K562 (cell line): ENCODE data around the gene TMPO. TPM values are rescaled to one million over a fixed set of nuclear protein-coding genes. Genes with fewer than 3 reads are reported as not detected.

Experiments used
- ARID3B ChIP-seq: fragments of 250-450 bp; sonication (Bioruptor Pico); IDR thresholded peaks from 2 replicates; pipeline ENCODE4 v1.4.0; 2020; ENCODE audit warnings: borderline replicate concordance
- CHD7 ChIP-seq: fragments of 200-600 bp; sonication (generic); IDR thresholded peaks from one replicate; pipeline ENCODE4 v1.6.1; 2012; ENCODE audit warnings: mild to moderate bottlenecking, low read depth, low read length, inconsistent platforms
- EWSR1 ChIP-seq: fragments of 450-650 bp; IDR thresholded peaks from 2 replicates; pipeline ENCODE4 v1.6.1; 2018; ENCODE audit warnings: borderline replicate concordance, mild to moderate bottlenecking, low read depth, moderate library complexity; ENCODE audit not compliant: partially characterized antibody
- HMG20B ChIP-seq: fragments of 250-450 bp; sonication (Bioruptor Pico); IDR thresholded peaks from 2 replicates; pipeline ENCODE4 v1.5.0; 2021; ENCODE audit warnings: mild to moderate bottlenecking
- KAT2B ChIP-seq: IDR thresholded peaks from one replicate; pipeline ENCODE4 v1.6.1; 2012; ENCODE audit warnings: low read depth, mild to moderate bottlenecking, control low read depth, inconsistent platforms, low read length, moderate library complexity
- KDM4B ChIP-seq, 2 experiments: fragments of 450-650 bp in 1 of 2; sonication (generic) in 1 of 2; IDR thresholded peaks; 2 replicates each; pipeline ENCODE4 v1.6.1; 2016 to 2017; ENCODE audit warnings: borderline replicate concordance in 2 of 2, antibody characterized with exemption in 1 of 2, low read depth in 1 of 2, mild to moderate bottlenecking in 1 of 2
- KLF10 ChIP-seq: fragments of 250-450 bp; sonication (Bioruptor Pico); IDR thresholded peaks from 2 replicates; pipeline ENCODE4 v1.6.1; 2021; ENCODE audit warnings: matching md5 sums
- PHF8 ChIP-seq: fragments of 200-600 bp; sonication (generic); IDR thresholded peaks from 2 replicates; pipeline ENCODE4 v1.6.1; 2012; ENCODE audit warnings: mixed run types, mild to moderate bottlenecking, inconsistent platforms, low read length, moderate library complexity, borderline replicate concordance
- PML ChIP-seq: IDR thresholded peaks from 2 replicates; pipeline ENCODE4 v1.6.1; 2012; ENCODE audit warnings: low read length, inconsistent platforms
- TAL1 ChIP-seq: fragments of 450-650 bp; IDR thresholded peaks from 2 replicates; pipeline ENCODE4 v1.6.1; 2016; ENCODE audit warnings: mild to moderate bottlenecking
- YY1 ChIP-seq, 3 experiments: IDR thresholded peaks; 2 replicates each; pipeline ENCODE4 v1.6.1; 2011; ENCODE audit warnings: low read length in 2 of 3, mild to moderate bottlenecking in 2 of 3, moderate library complexity in 2 of 3, borderline replicate concordance in 1 of 3, control low read depth in 1 of 3, low read depth in 1 of 3; ENCODE audit not compliant: insufficient read depth in 3 of 3, insufficient replicate concordance in 2 of 3, control insufficient read depth in 1 of 3, insufficient read length in 1 of 3; ENCODE audit errors: extremely low read depth in 1 of 3
- ZNF384 ChIP-seq: IDR thresholded peaks from 2 replicates; pipeline ENCODE4 v1.6.1; 2012; ENCODE audit warnings: low read depth, low read length, improper control_type of control experiment
- ZNF431 ChIP-seq: sonication (generic); formaldehyde crosslinking; IDR thresholded peaks from 2 replicates; pipeline ENCODE4 v1.8.0; 2022; ENCODE audit warnings: mild to moderate bottlenecking, missing genetic modification reagents
- ZNF695 ChIP-seq: fragments of 450-650 bp; formaldehyde crosslinking; IDR thresholded peaks from 2 replicates; pipeline ENCODE4 v1.4.0; 2020; ENCODE audit warnings: mild to moderate bottlenecking, moderate library complexity
- polyA plus RNA-seq, 8 experiments: library from polyadenylated mRNA; depleted of rRNA in 4 of 8; stranded (reverse) in 5 of 8; unstranded in 3 of 8; fragments of >200 nt; fragmentation: Nextera tagmentation in 2 of 8; fragmentation: Illumina TruSeq in 1 of 8; extraction: Ambion mirVana in 2 of 8; extraction: Trizol in 1 of 8; gene quantifications; 2 replicates each; pipeline versions ENCODE4 v1.2.1 to v1.2.3, GENCODE V29; 2011 to 2014; ENCODE audit warnings: inconsistent platforms in 1 of 8, missing spikeins in 1 of 8
- total RNA-seq, 7 experiments: library from RNA; depleted of rRNA in 6 of 7; stranded (reverse); fragments of >200 nt in 6 of 7; fragmentation: Illumina TruSeq in 2 of 7; extraction: Trizol in 2 of 7; gene quantifications; 2 replicates each; pipeline versions ENCODE4 v1.2.1 to v1.2.3, GENCODE V29; 2011 to 2021; ENCODE audit warnings: low replicate concordance in 1 of 7

Gene TMPO
- total and polyA plus RNA-seq, 9 of the 15 experiments (the other 6 are each of a cell fraction or from before 2014, with no cell fraction given): 62.1 to 263 (median 182) TPM

- TF ChIP-seq CHD7 (no peak), YY1 (IDR thresholded peaks at IDR 0.05; ENCODE audit: borderline replicate concordance in 1 of 3, control insufficient read depth in 1 of 3, extremely low read depth in 1 of 3, insufficient read depth in 3 of 3, insufficient read length in 1 of 3, insufficient replicate concordance in 2 of 3, low read depth in 1 of 3, low read length in 2 of 3) (peak; percentile 87 to 98 (median 95)), KLF10 (CRISPR knock-in tag) (no peak), KAT2B (no peak), KDM4B (IDR thresholded peaks at IDR 0.05; ENCODE audit: borderline replicate concordance in 2 of 2, low read depth in 1 of 2) (no peak), HMG20B (no peak), EWSR1 (no peak), TAL1 (no peak), ZNF695 (CRISPR knock-in tag) (no peak), ARID3B (CRISPR knock-in tag) (no peak), PML (peak; percentile 69), ZNF384 (peak; percentile 96), PHF8 (peak; percentile 82), ZNF431 (CRISPR knock-in tag) (no peak; the same call in 1 of the 2 replicates)
These were observed 11.6 kb upstream of the TMPO start (continued) for GRCh38 chr12:98503592-98504367.
